Endothelial cell of umbilical vein (primary cell): ENCODE results near the gene OXSR1. TPM values are rescaled to one million over a fixed set of nuclear protein-coding genes. Genes with fewer than 3 reads are reported as not detected.

Experiments
- Bru-seq: library from RNA; stranded (reverse); fragments of 400-500 nt; gene quantifications from one replicate; lab custom pipeline; 2021; lab: Mats Ljungman, UMichigan
- BruChase-seq, 2 experiments: library from RNA; stranded (reverse); fragments of 400-500 nt; gene quantifications; one replicate each; lab custom pipeline; 2021; lab: Mats Ljungman, UMichigan
- BruUV-seq: library from RNA; stranded (reverse); fragments of 400-500 nt; replicated peaks from 2 replicates; lab custom pipeline; 2021; lab: Mats Ljungman, UMichigan
- CTCF ChIA-PET: fragments of 300-600, 350-600 bp; sonication (Branson Sonifier 250); formaldehyde crosslinking; loops from one replicate; lab custom pipeline; 2021; ENCODE audit warnings: antibody characterized with exemption, inconsistent platforms; lab: Charles Lee
- POLR2A ChIA-PET: fragments of 300-600, 350-600 bp; sonication (Branson Sonifier 250); formaldehyde crosslinking; loops from one replicate; lab custom pipeline; 2021; ENCODE audit warnings: antibody characterized with exemption, inconsistent platforms; lab: Charles Lee
- DNase-seq: peaks from one replicate; pipeline ENCODE4 v3.0.0-alpha.2; 2011; ENCODE audit warnings: low read depth, low spot score
- FAIRE-seq: peaks from 2 replicates; lab custom pipeline; 2011; peaks lifted over from hg19 to GRCh38; lab: Jason Lieb, UNC
- H2AFZ ChIP-seq: 2 replicates; pipeline ENCODE4 v1.6.0; 2012; ENCODE audit warnings: low read depth, low read length, control low read depth, inconsistent platforms
- H3K27ac ChIP-seq: 2 replicates; pipeline ENCODE4 v1.5.1; 2011; ENCODE audit warnings: low read depth, mild to moderate bottlenecking, control low read depth, low read length, moderate library complexity; ENCODE audit not compliant: insufficient read depth
- H3K27me3 ChIP-seq, 2 experiments: 2 replicates each; pipeline versions ENCODE4 v1.6.0 to v1.6.1; 2011; ENCODE audit warnings: low read length in 2 of 2, mixed read lengths in 1 of 2; ENCODE audit not compliant: control insufficient read depth in 2 of 2, insufficient read depth in 2 of 2
- H3K36me3 ChIP-seq, 2 experiments: 2 replicates in 1 of 2; 3 replicates in 1 of 2; pipeline ENCODE4 v1.5.1; 2011; ENCODE audit warnings: low read length in 2 of 2, mild to moderate bottlenecking in 1 of 2, moderate library complexity in 1 of 2; ENCODE audit not compliant: control insufficient read depth in 2 of 2, insufficient read depth in 2 of 2; ENCODE audit errors: extremely low read depth in 1 of 2
- H3K4me1 ChIP-seq: 3 replicates; pipeline ENCODE4 v1.5.1; 2011; ENCODE audit warnings: mild to moderate bottlenecking, low read length; ENCODE audit not compliant: control insufficient read depth, insufficient read depth; ENCODE audit errors: extremely low read depth
- H3K4me2 ChIP-seq: 2 replicates; pipeline ENCODE4 v1.6.1; 2011; ENCODE audit warnings: low read length, control low read depth, mixed read lengths; ENCODE audit not compliant: insufficient read depth
- H3K4me3 ChIP-seq, 3 experiments: fragments of 200-600 bp in 1 of 3; sonication (generic), shearing (Covaris generic) in 1 of 3; replicated peaks in 1 of 3; 2 replicates each; pipeline ENCODE4 v1.5.1; 2011 to 2016; ENCODE audit warnings: control low read depth in 3 of 3, low read length in 3 of 3, mild to moderate bottlenecking in 2 of 3, inconsistent platforms in 1 of 3, low read depth in 1 of 3, moderate library complexity in 1 of 3; ENCODE audit not compliant: insufficient read depth in 1 of 3
- H3K79me2 ChIP-seq: 2 replicates; pipeline ENCODE4 v1.6.0; 2012; ENCODE audit warnings: low read length, inconsistent platforms; ENCODE audit not compliant: control insufficient read depth, insufficient read depth
- H3K9ac ChIP-seq: replicated peaks from 2 replicates; pipeline ENCODE3; 2011; ENCODE audit warnings: low read length, control low read depth; ENCODE audit not compliant: insufficient read depth; ENCODE audit errors: extremely low read depth
- H3K9me1 ChIP-seq: replicated peaks from 3 replicates; pipeline ENCODE4 v1.6.0; 2011; ENCODE audit warnings: mild to moderate bottlenecking, low read length; ENCODE audit not compliant: control insufficient read depth, insufficient read depth; ENCODE audit errors: extremely low read depth
- H3K9me3 ChIP-seq: replicated peaks from 2 replicates; pipeline ENCODE4 v1.5.1; 2012; ENCODE audit warnings: low read length, inconsistent platforms; ENCODE audit not compliant: control insufficient read depth, insufficient read depth
- H4K20me1 ChIP-seq: replicated peaks from 2 replicates; pipeline ENCODE3; 2011; ENCODE audit warnings: mild to moderate bottlenecking, low read length; ENCODE audit not compliant: control insufficient read depth, insufficient read depth; ENCODE audit errors: extremely low read depth
- CTCF ChIP-seq, 2 donors: IDR thresholded peaks; 1 replicate in 1 of 2; 2 replicates in 1 of 2; pipeline ENCODE4 v1.5.1; 2011; ENCODE audit warnings: low read length in 2 of 2, mild to moderate bottlenecking in 2 of 2, moderate library complexity in 2 of 2, control low read depth in 1 of 2, inconsistent platforms in 1 of 2, low read depth in 1 of 2; ENCODE audit not compliant: insufficient read depth in 1 of 2; ENCODE audit errors: extremely low read depth in 1 of 2
- EZH2 ChIP-seq: IDR thresholded peaks from 2 replicates; pipeline ENCODE4 v1.6.1; 2012; ENCODE audit warnings: borderline replicate concordance, low read depth, mild to moderate bottlenecking, moderate library complexity, low read length, inconsistent platforms; ENCODE audit not compliant: severe bottlenecking
- FOS ChIP-seq: IDR thresholded peaks from 2 replicates; pipeline ENCODE4 v1.6.1; 2011; ENCODE audit warnings: mild to moderate bottlenecking, low read length, moderate library complexity, borderline replicate concordance; ENCODE audit not compliant: insufficient read depth
- GATA2 ChIP-seq: IDR thresholded peaks from 2 replicates; pipeline ENCODE4 v1.7.0; 2011; ENCODE audit warnings: low read depth, mild to moderate bottlenecking, moderate library complexity, mixed read lengths, low read length; ENCODE audit not compliant: insufficient read length, insufficient read depth
- JUN ChIP-seq: IDR thresholded peaks from 2 replicates; pipeline ENCODE4 v1.6.1; 2011; ENCODE audit warnings: borderline replicate concordance, low read depth; ENCODE audit not compliant: insufficient read length, insufficient read depth
- MYC ChIP-seq: IDR thresholded peaks from one replicate; pipeline ENCODE4 v1.6.1; 2011; ENCODE audit warnings: mild to moderate bottlenecking, low read depth, low read length
- POLR2A ChIP-seq: IDR thresholded peaks from 2 replicates; pipeline ENCODE4 v1.6.1; 2012; ENCODE audit warnings: low read depth, mild to moderate bottlenecking, control low read depth, low read length
- POLR2AphosphoS5 ChIP-seq: IDR thresholded peaks from 2 replicates; pipeline ENCODE4 v1.6.1; 2012; ENCODE audit warnings: low read depth, mild to moderate bottlenecking, control low read depth, low read length, moderate library complexity; ENCODE audit not compliant: insufficient read depth
- dilution Hi-C: fragments of 300-500 bp; cut with MboI; formaldehyde crosslinking; loops from one replicate; pipeline ENCODE4 v1.15.0; 2019; ENCODE audit warnings: low sequenced_read_pairs; ENCODE audit not compliant: extremely low pct_ligation_motif_present
- intact Hi-C: fragments of 100-400 bp; cut with micrococcal nuclease; formaldehyde crosslinking; loops from one replicate; pipeline ENCODE4 v1.10.0; 2022
- long read RNA-seq: library from polyadenylated mRNA; stranded (forward); transcript quantifications from one replicate; pipeline ENCODE4 v2.0.0, GENCODE V29; 2021
- polyA minus RNA-seq, 3 experiments: library from RNA; depleted of rRNA, polyadenylated mRNA; stranded (reverse); fragments of >200 nt; gene quantifications; 1 replicate in 1 of 3; 2 replicates in 2 of 3; pipeline ENCODE4 v1.2.3, GENCODE V29; 2011
- polyA plus RNA-seq, 4 experiments: library from polyadenylated mRNA; depleted of rRNA in 3 of 4; stranded (reverse) in 3 of 4; unstranded in 1 of 4; fragments of >200 nt; gene quantifications; 2 replicates each; pipeline versions ENCODE4 v1.2.1 to v1.2.3, GENCODE V29; 2011 to 2012; ENCODE audit warnings: missing spikeins in 1 of 4
- total RNA-seq: library from RNA; stranded (reverse); gene quantifications from 2 replicates; pipeline ENCODE4 v1.2.3, GENCODE V29; 2021
- TF ChIP-seq, protein P1 (sequence below): IDR thresholded peaks from 2 replicates; pipeline ENCODE4 v1.6.1; 2011; ENCODE audit not compliant: insufficient read depth, insufficient read length

Gene OXSR1
- total RNA-seq, result 32.9 and 34.3 TPM in 2 replicates
- 12.7 and 15.1 TPM in 2 replicates for polyA plus RNA-seq
- polyA plus RNA-seq (2011; cell fraction: cytosol; rRNA removed), result 18.5 and 19.6 TPM in 2 replicates
- polyA plus RNA-seq (2011; cell fraction: nucleus; rRNA removed), result 24.2 and 29.1 TPM in 2 replicates
- polyA plus RNA-seq (2012), result 18.2 and 26.0 TPM in 2 replicates
- 32.7 and 33.5 TPM in 2 replicates for polyA minus RNA-seq
- polyA minus RNA-seq (2011; cell fraction: cytosol; rRNA and poly(A)+ RNA removed), result 22.2 TPM
- 19.8 and 20.8 TPM in 2 replicates for polyA minus RNA-seq (2011; cell fraction: nucleus; rRNA and poly(A)+ RNA removed)
- percentile 79 among the genes with signal in this experiment for Bru-seq, nascent RNA
- percentile 79 among the genes with signal in this experiment for BruChase-seq, experiment 1, labeled RNA remaining after a 6-hour chase
- percentile 75 among the genes with signal in this experiment for BruChase-seq, experiment 2, labeled RNA remaining after a 2-hour chase
- long read RNA-seq, full-length matches to known transcripts, result 15 of 32 reads
- long read RNA-seq, partial matches to known transcripts, result 14 of 32 reads
- long read RNA-seq, other reads (novel, unspliced or antisense), result 3 of 32 reads

- peaks cover 38% of the 10 kb centered on the region for H3K79me2 ChIP-seq
- H3K9me1 ChIP-seq, result no peaks in the 10 kb centered on the region
- H3K27ac ChIP-seq, result peak within 1 kb of the TSS; percentile 81
- H3K4me3 ChIP-seq, result peak within 1 kb of the TSS; percentile 62 to 88 (median 86)
- TF ChIP-seq CTCF (IDR thresholded peaks at IDR 0.05; ENCODE audit: extremely low read depth in 1 of 2, insufficient read depth in 1 of 2, low read depth in 1 of 2, low read length in 2 of 2), result no peak
- no peak for TF ChIP-seq EZH2
- TF ChIP-seq MYC, result no peak
- TF ChIP-seq, protein P1, sequence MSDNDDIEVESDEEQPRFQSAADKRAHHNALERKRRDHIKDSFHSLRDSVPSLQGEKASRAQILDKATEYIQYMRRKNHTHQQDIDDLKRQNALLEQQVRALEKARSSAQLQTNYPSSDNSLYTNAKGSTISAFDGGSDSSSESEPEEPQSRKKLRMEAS, result peak; percentile 26
- TF ChIP-seq POLR2A, result peak; percentile 85
- TF ChIP-seq FOS, result no peak
- peak; percentile 75 for TF ChIP-seq POLR2AphosphoS5
- TF ChIP-seq GATA2, result no peak
- peak; percentile 41 for TF ChIP-seq JUN
- ChIA-PET CTCF (interaction anchor here (0.8 to 5.7 kb wide), 14 partner anchors 12 to 490 kb away, joined by 3 to 43 read pairs (median 4); partner anchors contain the start of genes ACAA1, EXOG, MYD88 and XYLB), POLR2A (interaction anchor here (0.9 to 1.9 kb wide), 7 partner anchors 11 to 83 kb away, joined by 3 to 22 read pairs (median 3); partner anchors contain the start of gene ACAA1)
- H3K36me3 ChIP-seq, result no peaks in the 10 kb centered on the region
- H3K9me3 ChIP-seq, result no peaks in the 10 kb centered on the region
- no peaks in the 10 kb centered on the region for H3K27me3 ChIP-seq
- DNase-seq (peak; percentile 100), FAIRE-seq (peak; percentile 98)
- H2AFZ ChIP-seq, result peak within 1 kb of the TSS; percentile 72
- H3K4me2 ChIP-seq, result peak within 1 kb of the TSS; percentile 86
- peaks cover 4% of the 10 kb centered on the region for H3K4me1 ChIP-seq
- BruUV-seq, result no TSS peak
- peak within 1 kb of the TSS; percentile 74 for H3K9ac ChIP-seq
- intact Hi-C loops, result loop anchor here (1.0 kb wide), 2 partner anchors 28 to 181 kb away; partner anchors contain the start of genes ACAA1 and XYLB
- no peaks in the 10 kb centered on the region for H4K20me1 ChIP-seq
- dilution Hi-C loops, result no loop called here
Observed at GRCh38 chr3:38164952-38165721, at the start of gene OXSR1. Gene OXSR1 (plus strand): TSS chr3:38165537. CDS start chr3:38165877, 340 bp downstream.
